K562 (cell line): ENCODE measurements around the gene RAMP2. TPM values are rescaled to one million over a fixed set of nuclear protein-coding genes. Genes with fewer than 3 reads are reported as not detected.

ENCODE experiments used
- ATF7 ChIP-seq: fragments of 450-650 bp; IDR thresholded peaks from 2 replicates; pipeline ENCODE4 v1.7.1; 2014; ENCODE audit warnings: mild to moderate bottlenecking, moderate library complexity
- BMI1 ChIP-seq: fragments of 150-350 bp; IDR thresholded peaks from 2 replicates; pipeline ENCODE4 v1.6.1; 2014; ENCODE audit warnings: low read length
- CBFB ChIP-seq: sonication (generic); formaldehyde crosslinking; IDR thresholded peaks from 2 replicates; pipeline ENCODE4 v1.4.0; 2020; ENCODE audit warnings: mild to moderate bottlenecking, missing genetic modification reagents
- EP400 ChIP-seq: fragments of 450-650 bp; IDR thresholded peaks from 2 replicates; pipeline ENCODE4 v1.6.1; 2017; ENCODE audit warnings: antibody characterized with exemption, mild to moderate bottlenecking, moderate library complexity
- ESRRB ChIP-seq: fragments of 250-450 bp; sonication (Bioruptor Pico); IDR thresholded peaks from 2 replicates; pipeline ENCODE4 v1.5.0; 2020; ENCODE audit warnings: mild to moderate bottlenecking, moderate library complexity, borderline replicate concordance
- FIP1L1 ChIP-seq: fragments of 200-400 bp; formaldehyde crosslinking; IDR thresholded peaks from 2 replicates; pipeline ENCODE4 v1.6.1; 2018; ENCODE audit warnings: mild to moderate bottlenecking, low read depth, low read length; ENCODE audit not compliant: poor library complexity, severe bottlenecking
- GABPA ChIP-seq: fragments of 200-800 bp; sonication (Bioruptor generic); conservative IDR thresholded peaks from 2 replicates; pipeline ENCODE4 v1.6.1; 2016; ENCODE audit warnings: low read depth, missing genetic modification characterization, missing compliant biosample characterization
- HBP1 ChIP-seq: fragments of 450-650 bp; formaldehyde crosslinking; IDR thresholded peaks from 2 replicates; pipeline ENCODE4 v1.4.0; 2022; ENCODE audit warnings: missing genetic modification characterization
- HINFP ChIP-seq: fragments of 450-650 bp; conservative IDR thresholded peaks from 2 replicates; pipeline ENCODE4 v1.6.1; 2016; ENCODE audit warnings: missing genetic modification characterization, low read depth, mild to moderate bottlenecking, control low read depth, missing compliant biosample characterization
- LEF1 ChIP-seq: fragments of 450-650 bp; IDR thresholded peaks from 2 replicates; pipeline ENCODE4 v1.6.1; 2016; ENCODE audit warnings: mild to moderate bottlenecking
- MAFF ChIP-seq: IDR thresholded peaks from 2 replicates; pipeline ENCODE4 v1.6.1; 2012; ENCODE audit warnings: low read length, improper control_type of control experiment
- MEF2D ChIP-seq: conservative IDR thresholded peaks from 2 replicates; pipeline ENCODE4 v1.6.1; 2016; ENCODE audit warnings: low read depth, missing genetic modification characterization, missing compliant biosample characterization
- MXD1 ChIP-seq: fragments of 250-450 bp; sonication (Bioruptor Pico); IDR thresholded peaks from 2 replicates; pipeline ENCODE4 v1.8.0; 2021; ENCODE audit warnings: borderline replicate concordance, mild to moderate bottlenecking, moderate library complexity; ENCODE audit not compliant: poor library complexity, severe bottlenecking
- NCOA2 ChIP-seq, 2 experiments: fragments of 450-650 bp; IDR thresholded peaks; 2 replicates each; pipeline ENCODE4 v1.6.1; 2018; ENCODE audit warnings: mild to moderate bottlenecking in 2 of 2, moderate library complexity in 1 of 2; ENCODE audit not compliant: partially characterized antibody in 2 of 2
- PHTF2 ChIP-seq: fragments of 250-450 bp; sonication (Bioruptor Pico); IDR thresholded peaks from 2 replicates; pipeline ENCODE4 v1.5.0; 2021; ENCODE audit warnings: mild to moderate bottlenecking
- RBM34 ChIP-seq: fragments of 200-400 bp; formaldehyde crosslinking; IDR thresholded peaks from 2 replicates; pipeline ENCODE4 v1.6.1; 2018; ENCODE audit warnings: low read length, borderline replicate concordance; ENCODE audit not compliant: insufficient read depth
- SMARCA5 ChIP-seq: fragments of 450-650 bp; IDR thresholded peaks from 2 replicates; pipeline ENCODE4 v1.6.1; 2016
- SP2 ChIP-seq: IDR thresholded peaks from 2 replicates; pipeline ENCODE4 v1.6.1; 2011; ENCODE audit warnings: mild to moderate bottlenecking, low read depth, low read length, moderate library complexity; ENCODE audit not compliant: poor library complexity, severe bottlenecking; ENCODE audit errors: extremely low read depth
- TAF15 ChIP-seq: fragments of 200-400 bp; formaldehyde crosslinking; IDR thresholded peaks from 2 replicates; pipeline ENCODE4 v1.6.1; 2017; ENCODE audit warnings: mild to moderate bottlenecking, low read depth, low read length, moderate library complexity
- TAF7 ChIP-seq: fragments of 450-650 bp; IDR thresholded peaks from 2 replicates; pipeline ENCODE4 v1.6.1; 2016; ENCODE audit warnings: missing genetic modification characterization, missing compliant biosample characterization
- ZFPM2 ChIP-seq: fragments of 250-450 bp; sonication (Bioruptor Pico); IDR thresholded peaks from 2 replicates; pipeline ENCODE4 v1.5.1; 2022; ENCODE audit warnings: mild to moderate bottlenecking
- ZNF165 ChIP-seq: fragments of 250-450 bp; sonication (Bioruptor Pico); IDR thresholded peaks from 2 replicates; pipeline ENCODE4 v1.4.0; 2020; ENCODE audit warnings: borderline replicate concordance
- ZNF212 ChIP-seq: fragments of 450-650 bp; formaldehyde crosslinking; IDR thresholded peaks from 2 replicates; pipeline ENCODE4 v1.4.0; 2020; ENCODE audit warnings: mild to moderate bottlenecking
- ZNF263 ChIP-seq: sonication (generic); formaldehyde crosslinking; IDR thresholded peaks from 2 replicates; pipeline ENCODE4 v1.8.0; 2022; ENCODE audit warnings: mild to moderate bottlenecking, missing genetic modification reagents, borderline replicate concordance
- ZNF282 ChIP-seq: sonication (generic); formaldehyde crosslinking; IDR thresholded peaks from 2 replicates; pipeline ENCODE4 v1.8.1; 2023; ENCODE audit warnings: missing genetic modification reagents
- ZNF655 ChIP-seq: fragments of 250-450 bp; sonication (Bioruptor Pico); IDR thresholded peaks from 2 replicates; pipeline ENCODE4 v1.5.0; 2021
- ZNF785 ChIP-seq: fragments of 250-450 bp; sonication (Bioruptor Pico); IDR thresholded peaks from 2 replicates; pipeline ENCODE4 v1.4.0; 2020; ENCODE audit warnings: mild to moderate bottlenecking
- polyA plus RNA-seq, 8 experiments: library from polyadenylated mRNA; depleted of rRNA in 4 of 8; stranded (reverse) in 5 of 8; unstranded in 3 of 8; fragments of >200 nt; fragmentation: Nextera tagmentation in 2 of 8; fragmentation: Illumina TruSeq in 1 of 8; extraction: Ambion mirVana in 2 of 8; extraction: Trizol in 1 of 8; gene quantifications; 2 replicates each; pipeline versions ENCODE4 v1.2.1 to v1.2.3, GENCODE V29; 2011 to 2014; ENCODE audit warnings: inconsistent platforms in 1 of 8, missing spikeins in 1 of 8
- total RNA-seq, 7 experiments: library from RNA; depleted of rRNA in 6 of 7; stranded (reverse); fragments of >200 nt in 6 of 7; fragmentation: Illumina TruSeq in 2 of 7; extraction: Trizol in 2 of 7; gene quantifications; 2 replicates each; pipeline versions ENCODE4 v1.2.1 to v1.2.3, GENCODE V29; 2011 to 2021; ENCODE audit warnings: low replicate concordance in 1 of 7

Gene RAMP2
- total and polyA plus RNA-seq, 9 of the 15 experiments (the other 6 are each of a cell fraction or from before 2014, with no cell fraction given) = not detected

- TF ChIP-seq HINFP (tag) (no peak), LEF1 (peak; percentile 92), ZNF212 (CRISPR knock-in tag) (no peak), RBM34 (no peak), EP400 (peak; percentile 53), MEF2D (tag) (peak; percentile 94), ZNF263 (CRISPR knock-in tag) (no peak), TAF15 (no peak), HBP1 (no peak), ZNF282 (CRISPR knock-in tag) (no peak), MAFF (no peak), ZNF785 (CRISPR knock-in tag) (no peak), PHTF2 (CRISPR knock-in tag) (no peak), CBFB (CRISPR knock-in tag) (no peak), ZFPM2 (CRISPR knock-in tag) (no peak), ZNF165 (CRISPR knock-in tag) (no peak), GABPA (tag) (0 out of 2 replicates have a peak, but pooled peaks have one; percentile 13), SMARCA5 (no peak), ZNF655 (CRISPR knock-in tag) (no peak), TAF7 (no peak), SP2 (no peak), NCOA2 (IDR thresholded peaks at IDR 0.05; ENCODE audit: partially characterized antibody in 2 of 2) (no peak), MXD1 (CRISPR knock-in tag) (no peak), FIP1L1 (no peak), ATF7 (peak; percentile 64), ESRRB (CRISPR knock-in tag) (no peak), BMI1 (no peak)
These were observed 14.6 kb downstream of the RAMP2 start (continued) for GRCh38 chr17:42775534-42776098.
